HG03432 (cell line): Measurements from ENCODE around the gene FAM20C.

Experiments
- ATAC-seq: cut with Tn5 transposase; IDR thresholded peaks from one replicate; pipeline ENCODE4 v1.9.1; 2021; ENCODE audit warnings: mild to moderate bottlenecking, moderate library complexity; ENCODE audit not compliant: unreplicated experiment

The FAM20C gene

DNA sequence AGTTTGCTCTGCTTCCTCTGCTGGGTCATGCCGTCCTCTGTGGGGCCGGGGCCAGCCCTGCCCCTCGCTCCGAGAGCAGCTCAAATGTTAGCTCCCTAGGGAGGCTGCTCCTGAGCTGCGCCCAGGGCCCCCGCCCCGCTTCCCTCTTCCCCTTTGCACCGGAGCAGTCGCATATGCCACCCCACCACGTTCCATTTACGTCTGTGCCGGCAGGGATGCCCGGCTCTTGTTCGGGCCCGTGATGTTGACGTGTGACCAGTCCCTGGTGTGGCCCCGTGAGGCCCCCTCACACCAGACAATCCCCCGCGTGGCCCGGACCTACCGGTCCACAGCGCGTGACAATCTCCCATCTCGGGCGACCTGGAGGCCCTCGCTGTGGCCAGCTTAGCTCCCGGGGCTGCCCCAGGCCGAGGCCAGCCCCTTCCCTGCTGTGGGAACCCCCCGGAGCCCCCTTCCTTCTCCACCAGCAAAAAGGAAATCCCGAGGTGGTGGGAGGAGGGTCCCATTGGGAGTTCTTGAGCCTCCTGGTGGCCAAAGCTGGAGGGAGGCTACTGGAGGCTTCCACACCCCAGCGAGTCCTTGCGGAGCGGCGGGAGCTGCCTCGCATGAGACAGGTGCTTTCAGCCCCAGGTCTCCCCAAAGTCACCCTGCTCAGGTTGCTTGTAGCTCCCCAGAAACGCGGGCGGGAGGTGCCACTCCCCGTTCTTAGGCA is 15.2 kb downstream of the FAM20C start:
- no peak for ATAC-seq

DNA sequence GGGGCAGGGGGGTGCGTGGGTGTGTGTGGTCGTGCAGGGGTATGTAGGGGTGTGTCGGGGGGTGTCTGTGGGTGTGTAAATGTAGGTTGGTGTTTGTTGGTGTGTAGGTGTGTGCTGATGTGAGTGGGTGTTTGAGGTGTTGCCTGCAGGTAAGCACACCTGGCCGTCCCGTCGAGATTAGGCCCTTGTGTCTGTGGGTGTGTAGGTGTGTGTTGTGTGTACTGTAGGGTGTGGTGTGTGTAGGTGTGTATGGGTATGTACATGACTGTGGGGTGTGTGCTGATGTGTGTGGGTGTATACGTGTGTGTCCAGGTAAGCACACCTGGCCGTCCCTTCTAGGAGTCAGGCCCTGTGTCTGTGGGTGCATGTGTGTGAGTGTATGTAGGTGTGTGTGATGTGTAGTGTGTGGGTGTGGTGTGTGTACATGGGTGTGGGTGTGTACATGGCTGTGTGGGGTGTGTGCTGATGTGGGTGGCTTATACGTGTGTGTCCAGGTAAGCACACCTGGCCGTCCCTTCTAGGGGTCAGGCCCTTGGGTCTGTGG is 15.8 kb downstream of the FAM20C start:
- no peak for ATAC-seq

DNA sequence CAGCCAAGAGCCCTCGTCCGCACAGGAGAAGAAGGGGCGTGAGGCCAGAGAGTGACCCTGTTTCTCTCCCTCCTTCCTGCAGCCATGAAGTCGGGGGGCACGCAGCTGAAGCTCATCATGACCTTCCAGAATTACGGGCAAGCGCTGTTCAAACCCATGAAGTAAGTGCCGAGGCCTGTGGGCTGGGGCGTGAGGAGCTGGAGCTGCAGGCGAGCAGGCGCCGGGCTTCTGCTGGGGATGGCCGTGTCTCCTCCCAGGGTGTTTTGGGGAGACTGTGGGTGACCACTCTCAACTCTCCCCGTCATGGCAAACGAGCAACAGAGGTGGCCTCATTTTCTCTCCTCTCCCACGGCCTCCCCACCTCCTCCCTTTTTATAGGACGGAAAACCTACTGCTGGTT is 16.4 kb downstream of the FAM20C start:
- ATAC-seq: no peak

DNA sequence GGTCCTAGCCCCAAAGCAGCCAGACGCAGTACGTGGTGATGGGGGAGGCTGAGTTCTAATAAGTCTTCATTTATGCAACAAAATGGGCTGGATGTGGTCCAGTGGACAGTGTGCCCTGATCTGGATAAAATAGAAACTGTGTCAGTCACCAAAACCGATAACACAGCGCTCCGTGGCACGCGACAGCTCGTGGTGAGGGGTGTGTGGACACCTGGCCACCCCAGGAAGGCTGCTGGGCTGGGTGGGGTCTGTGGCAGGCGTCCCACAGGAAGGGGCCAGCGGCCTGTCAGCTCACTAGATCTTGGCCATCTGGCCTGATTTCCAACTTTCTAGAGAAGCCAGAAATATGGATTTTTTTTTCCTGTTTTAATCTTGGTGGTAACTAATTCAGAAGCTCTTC is 17.0 kb downstream of the FAM20C start:
- no peak for ATAC-seq

DNA sequence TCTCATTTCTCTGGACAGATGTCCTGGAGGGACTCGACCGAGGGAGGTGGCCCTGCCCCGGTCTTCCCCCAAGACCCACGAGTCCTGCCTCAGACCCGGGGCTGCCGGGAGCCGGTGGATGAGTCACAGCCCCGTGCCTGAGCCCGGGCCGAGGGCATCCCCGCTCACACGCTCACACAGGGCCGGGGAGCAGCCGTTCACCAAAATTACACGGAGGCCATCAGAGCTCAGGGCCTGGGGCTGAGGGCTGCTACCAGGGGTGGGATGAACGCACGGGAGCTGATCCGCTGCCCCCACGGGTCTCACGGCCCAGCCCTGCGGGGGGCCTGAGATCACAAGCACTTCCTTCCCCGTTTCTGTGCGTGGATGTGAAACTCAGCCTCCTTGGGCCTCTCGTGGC is 17.5 kb downstream of the FAM20C start:
- no peak for ATAC-seq

DNA sequence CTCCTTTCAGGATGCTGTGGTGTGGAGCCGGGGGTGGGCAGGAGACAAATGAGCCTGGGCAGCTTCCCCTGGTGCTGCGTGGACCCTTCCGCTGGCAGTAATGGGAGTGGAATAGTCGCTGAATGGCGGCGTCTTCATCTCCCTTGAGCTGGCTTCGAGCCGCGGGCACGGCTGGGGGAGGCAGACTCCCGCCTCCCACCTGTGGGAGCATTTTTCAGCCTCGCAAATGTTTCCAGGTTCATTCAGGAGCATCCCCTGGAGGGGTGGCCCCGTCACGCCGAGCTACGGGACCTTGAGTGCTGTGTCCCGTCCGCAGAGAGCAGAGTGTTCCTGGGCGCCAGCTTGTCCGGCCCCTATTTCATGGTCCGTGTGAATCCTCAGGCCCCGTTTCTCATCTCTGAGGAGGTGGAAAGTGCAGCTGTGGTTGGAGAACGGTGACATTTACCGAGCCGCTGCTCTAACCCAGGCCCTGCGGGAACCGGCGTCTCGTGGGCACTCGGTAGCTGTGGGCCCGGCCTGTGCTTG is 18.1 kb downstream of the FAM20C start:
- ATAC-seq: no peak

DNA sequence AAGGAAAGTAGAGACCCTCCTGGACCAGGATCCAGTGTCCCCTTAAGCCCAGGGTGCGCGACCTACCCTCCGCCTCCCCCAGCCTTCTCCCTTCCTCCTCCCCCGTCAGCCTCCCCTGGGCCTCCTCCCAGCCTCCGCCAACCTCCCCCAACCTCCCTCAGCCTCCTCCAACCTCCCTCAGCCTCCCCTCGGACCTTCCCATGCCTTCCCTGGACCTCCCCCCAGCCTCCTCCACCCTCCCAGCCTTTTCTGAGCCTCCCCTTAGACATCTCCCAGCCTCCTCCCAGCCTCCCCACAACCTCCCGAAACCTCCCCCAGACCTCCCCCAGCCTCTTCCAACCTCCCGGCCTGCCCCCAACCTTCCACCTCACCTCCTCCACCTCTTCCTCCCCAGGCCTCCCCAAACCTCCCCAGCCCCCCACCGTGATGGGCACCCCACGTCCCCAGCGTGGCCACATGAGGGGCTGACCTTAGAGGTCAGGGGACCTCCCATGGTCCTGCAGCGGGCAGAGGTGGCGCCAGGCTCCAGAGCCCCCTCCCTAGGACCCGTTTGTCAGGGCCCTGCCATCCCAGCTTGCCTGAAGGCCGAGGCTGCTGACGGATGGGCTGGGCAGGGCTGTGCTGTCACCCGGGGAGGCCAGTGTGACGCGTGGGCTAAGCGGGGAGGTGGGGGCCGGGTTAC is 18.8 kb downstream of the FAM20C start:
- ATAC-seq: no peak

DNA sequence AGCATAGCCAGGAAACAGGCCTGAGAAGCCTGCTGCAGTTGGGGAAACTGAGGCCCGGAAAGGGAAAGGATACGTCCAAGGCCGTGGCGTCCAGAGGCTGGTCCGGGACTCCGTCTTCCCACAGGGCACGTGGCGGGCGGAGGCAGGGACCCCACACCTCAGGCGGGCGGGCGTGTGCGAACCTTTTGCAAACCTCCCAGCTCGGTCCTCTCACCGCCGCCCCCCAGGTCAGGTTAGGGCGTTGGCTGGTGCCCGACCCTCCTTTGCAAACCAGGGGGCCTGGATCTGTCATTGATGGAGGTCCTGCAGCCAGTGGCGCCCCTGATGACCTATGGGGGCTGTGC is 19.3 kb downstream of the FAM20C start:
- ATAC-seq: no peak

DNA sequence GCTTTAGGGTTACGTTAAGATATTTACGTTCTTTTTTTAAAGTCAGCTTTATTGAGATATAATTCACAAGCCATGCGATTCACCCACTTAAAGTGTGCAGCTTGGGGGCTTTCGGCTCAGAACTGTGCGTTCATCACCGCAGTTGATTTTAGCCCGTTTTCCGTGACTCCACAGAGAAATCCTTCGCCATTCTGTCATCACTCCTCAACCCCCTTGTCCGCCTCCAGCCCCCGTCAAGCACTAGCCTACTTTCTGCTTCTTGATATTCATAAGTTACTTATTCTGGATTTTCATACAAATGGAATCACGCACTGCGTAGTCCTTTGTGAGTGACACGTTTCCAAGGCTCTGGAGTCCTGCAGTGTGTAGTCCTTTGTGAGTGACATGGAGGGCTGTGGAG is 20.4 kb downstream of the FAM20C start:
- no peak for ATAC-seq

DNA sequence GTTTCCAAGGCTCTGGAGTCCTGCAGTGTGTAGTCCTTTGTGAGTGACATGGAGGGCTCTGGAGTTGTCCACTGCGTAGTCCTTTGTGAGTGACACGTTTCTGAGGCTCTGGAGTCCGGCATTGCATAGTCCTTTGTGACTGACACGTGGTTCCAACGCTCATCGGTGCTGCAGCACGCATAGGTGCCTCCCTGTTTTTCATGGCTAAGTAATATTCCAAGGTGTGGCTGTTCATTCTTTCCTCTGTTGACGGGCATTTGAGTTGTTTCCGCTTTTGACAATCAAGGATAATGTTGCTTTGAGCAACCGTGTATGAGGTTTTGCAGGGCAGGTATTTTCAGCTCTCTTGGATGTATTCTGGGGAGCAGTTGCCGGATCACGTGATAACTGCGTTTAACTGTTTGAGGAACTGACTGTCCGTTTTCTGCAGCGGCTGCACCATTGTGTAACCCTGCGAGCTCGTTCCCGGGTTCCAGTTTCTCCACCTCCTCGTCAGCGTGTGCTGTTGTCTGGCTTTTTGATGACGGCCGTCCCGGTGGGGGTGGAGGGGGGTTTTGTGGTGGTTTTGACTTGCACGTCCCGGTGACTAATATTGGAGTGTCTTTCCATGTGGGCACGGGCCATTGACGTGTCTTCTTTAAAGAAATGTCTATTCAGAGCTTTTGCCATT is 21.1 kb downstream of the FAM20C start:
- ATAC-seq: no peak

DNA sequence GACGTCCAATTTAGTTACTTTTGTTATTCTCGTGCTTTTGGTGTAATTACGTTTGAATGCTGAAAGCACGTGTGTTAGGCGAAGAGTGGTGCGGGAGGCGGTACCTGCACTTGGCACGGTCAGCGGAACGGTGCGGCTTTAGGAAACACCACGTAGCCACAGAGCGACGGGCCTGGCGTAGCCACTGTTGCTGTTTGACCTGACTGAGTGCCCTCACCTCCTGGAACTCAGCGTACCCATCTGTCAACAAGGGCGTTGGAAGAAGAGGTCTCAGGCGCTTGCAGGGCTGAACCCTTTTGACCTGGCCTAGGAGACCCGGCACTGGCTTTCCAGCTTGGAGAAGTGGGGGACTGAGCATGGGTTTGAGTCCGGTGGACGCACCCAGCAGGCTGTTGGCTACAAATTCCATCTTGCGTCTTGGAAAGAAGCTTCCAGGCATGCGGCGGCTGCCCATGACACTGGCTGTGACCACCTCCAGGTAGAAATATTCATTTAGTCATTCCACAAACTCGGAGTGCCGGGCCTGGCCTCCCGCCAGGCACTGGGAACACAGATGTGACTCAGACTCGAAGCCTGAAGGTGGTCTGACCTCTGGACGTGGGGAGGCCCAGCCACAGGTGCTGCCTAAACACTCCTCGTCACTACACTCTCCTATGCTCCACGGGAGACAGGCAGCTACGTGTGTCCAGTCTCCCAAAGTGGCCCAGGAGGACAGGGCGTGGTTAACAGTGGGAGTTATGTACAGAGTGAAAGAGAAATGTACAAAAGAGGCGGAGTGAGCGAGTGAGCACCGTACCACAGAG is 22.2 kb downstream of the FAM20C start:
- ATAC-seq: no peak

DNA sequence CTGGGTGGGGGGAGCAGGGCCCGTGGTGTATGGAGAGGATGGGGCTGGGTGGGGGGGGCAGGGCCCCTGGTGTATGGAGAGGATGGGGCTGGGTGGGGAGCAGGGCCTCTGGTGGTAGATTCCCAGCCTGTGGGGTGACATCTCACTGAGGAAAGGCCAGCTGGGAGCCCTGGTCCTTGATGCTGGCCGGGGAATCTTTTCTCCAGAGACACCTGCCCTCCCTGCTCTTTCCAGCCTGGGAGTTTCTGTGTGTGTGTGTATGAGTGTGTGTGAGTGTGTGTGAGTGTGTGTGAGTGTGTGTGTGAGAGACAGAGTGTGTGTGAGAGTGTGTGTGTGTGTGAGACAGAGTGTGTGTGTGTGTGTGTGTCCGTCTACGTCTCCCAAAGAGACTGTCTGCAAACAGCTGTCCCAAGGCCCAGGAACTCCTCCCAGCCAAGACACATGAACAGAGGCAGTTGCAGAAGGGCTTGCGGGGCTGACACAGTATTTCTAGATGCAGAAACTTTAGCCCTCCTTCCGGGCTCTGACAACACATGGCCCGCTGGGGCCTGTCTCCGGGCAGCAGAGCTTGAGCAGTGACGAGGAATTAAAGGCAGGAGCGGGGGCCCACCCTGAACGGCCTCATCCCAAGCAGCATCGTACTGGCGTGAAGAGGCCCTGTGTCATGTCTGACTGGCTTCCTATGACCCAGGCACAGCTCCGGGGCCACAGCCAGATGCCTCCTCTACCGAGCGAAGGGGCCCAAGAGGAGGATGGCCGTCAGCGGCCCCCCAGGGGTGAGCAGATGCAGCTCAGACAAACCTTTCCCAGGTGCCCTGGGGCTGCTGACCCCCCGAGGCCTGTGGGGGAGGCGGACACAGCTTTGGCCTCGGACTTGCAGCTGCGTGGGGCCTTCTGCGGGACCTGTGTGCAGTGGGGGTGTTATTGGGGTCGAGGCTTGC is 24.3 kb downstream of the FAM20C start:
- ATAC-seq: no peak

DNA sequence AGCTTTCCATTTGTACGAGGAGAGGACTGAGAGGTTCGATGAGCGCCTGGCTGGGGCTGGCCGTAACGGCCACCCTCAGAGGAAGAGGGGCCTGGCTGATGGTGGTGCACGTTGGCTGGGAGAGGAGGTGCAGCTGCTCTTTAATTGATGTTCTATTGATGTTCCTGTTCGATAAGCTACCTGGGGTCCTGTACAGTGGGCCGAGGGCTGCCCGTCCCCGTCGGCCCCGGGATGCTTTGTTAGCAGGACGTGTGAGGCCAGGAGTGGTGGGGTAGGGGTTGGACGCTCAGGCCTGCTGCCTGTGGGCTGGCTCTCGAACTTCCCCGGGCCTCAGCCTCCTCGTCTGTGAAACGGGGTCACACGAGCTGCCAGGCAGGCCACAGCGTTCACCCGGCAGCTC is 25.4 kb downstream of the FAM20C start:
- ATAC-seq: no peak

DNA sequence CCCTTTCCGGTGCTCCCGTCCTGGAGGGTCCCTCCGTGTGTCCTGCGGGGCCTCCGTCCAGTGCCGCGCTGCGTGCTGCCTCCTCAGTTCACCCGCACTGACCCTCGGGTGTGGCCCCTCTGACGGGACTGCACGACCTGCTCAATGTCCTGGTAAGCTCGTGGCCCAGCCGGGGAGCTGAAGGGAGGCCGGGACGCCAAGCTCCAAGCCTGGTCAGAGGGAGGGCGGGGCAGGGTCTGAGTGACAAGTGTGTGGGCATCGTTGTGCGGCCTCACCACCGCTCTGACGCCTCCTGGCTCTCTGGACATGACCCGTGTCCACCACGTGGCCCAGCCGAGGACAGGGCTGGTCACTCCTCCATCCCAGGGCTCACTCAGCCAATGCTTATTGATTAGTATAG is 25.9 kb downstream of the FAM20C start:
- ATAC-seq: no peak

DNA sequence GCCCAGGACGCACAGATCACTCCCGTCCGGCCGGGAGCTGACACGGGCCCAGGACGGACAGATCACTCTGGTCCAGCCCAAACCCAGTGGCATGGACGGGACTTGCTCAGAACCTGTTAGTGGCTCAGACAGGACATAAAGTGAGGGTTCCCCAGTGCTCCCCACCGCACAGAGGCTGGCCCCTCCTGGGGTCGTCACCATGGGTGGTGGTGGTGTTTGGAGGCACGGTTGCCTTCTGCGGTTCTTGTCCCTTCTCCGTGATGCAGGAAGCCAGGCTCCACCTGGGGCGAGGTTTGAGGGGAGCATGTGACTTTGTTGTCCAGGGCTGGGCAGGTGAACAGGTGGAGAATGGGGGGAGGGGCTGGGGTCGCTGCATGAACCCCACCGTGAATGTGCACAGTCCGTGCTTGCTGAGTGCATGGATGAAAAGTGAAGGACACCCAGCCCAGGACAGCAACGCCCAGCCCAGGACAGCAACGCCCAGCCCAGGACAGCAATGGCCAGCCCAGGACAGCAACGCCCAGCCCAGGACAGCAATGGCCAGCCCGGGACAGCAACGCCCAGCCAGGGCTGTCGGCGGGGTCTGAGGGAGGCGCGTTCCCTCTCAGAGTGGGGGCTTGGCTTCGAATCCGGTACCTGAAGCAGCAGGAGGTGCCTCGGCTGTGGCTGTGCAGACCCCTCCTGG is 26.7 kb downstream of the FAM20C start:
- no peak for ATAC-seq

DNA sequence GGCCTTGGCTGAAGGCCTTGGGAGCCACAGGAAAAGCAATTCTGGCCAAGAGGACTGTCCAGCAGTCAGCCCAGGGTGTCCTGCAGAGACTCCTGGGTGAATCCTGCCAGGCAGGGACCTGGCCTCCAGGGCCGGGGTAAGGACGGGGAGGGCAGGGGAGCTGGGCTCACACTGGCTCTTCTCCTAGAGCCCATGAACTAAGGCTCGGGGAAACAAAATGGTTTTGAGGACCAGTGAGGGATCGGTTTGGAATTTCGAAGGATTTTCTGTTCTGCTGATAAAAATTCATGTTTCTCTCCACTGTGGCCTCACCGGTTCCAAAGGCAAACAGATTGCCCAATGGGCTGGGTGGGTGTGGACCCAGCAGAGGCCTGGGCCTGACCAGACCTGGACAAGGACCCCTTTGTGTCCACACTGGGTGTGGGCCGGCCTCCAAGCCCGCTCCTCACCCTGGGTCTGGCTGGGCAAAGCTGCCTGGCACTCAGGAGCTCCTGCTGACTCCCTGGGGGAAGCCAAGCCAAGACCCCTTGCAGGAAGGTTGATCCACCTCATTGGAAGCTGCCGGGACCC is 27.3 kb downstream of the FAM20C start:
- no peak for ATAC-seq

DNA sequence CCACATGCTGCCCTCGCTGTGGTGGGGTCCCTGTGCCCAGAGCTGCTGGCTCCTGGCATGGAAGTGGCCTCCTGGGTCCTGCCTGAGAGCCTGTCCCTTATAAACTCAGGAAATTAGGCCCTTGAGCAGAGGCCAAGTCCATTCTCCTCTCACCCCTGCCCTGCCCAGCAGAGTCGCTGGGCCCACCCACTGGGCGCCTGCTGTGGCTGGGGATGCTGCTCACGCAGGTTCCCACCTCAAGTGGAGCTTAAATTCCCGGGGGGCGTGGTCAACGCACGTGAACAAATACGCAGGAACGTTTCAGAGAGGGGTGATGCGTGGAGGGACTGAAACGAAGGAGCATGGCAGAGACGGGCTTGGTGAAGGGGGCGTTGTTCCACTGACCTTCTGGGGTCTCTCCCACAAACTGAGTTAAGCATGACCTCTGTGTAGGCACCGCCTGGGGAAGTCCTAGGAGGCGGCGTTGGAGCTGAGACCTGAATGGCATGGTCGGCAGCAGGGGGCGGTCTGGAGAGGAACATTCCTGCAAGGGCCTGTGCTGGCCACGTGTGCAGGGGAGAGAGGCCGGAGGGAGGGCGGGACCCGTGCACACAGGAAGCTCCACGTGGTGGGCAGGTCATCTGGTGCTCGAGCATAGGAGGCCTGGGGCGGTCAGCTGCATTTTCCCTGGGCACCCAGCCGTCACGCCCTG is 27.9 kb downstream of the FAM20C start:
- ATAC-seq: no peak

DNA sequence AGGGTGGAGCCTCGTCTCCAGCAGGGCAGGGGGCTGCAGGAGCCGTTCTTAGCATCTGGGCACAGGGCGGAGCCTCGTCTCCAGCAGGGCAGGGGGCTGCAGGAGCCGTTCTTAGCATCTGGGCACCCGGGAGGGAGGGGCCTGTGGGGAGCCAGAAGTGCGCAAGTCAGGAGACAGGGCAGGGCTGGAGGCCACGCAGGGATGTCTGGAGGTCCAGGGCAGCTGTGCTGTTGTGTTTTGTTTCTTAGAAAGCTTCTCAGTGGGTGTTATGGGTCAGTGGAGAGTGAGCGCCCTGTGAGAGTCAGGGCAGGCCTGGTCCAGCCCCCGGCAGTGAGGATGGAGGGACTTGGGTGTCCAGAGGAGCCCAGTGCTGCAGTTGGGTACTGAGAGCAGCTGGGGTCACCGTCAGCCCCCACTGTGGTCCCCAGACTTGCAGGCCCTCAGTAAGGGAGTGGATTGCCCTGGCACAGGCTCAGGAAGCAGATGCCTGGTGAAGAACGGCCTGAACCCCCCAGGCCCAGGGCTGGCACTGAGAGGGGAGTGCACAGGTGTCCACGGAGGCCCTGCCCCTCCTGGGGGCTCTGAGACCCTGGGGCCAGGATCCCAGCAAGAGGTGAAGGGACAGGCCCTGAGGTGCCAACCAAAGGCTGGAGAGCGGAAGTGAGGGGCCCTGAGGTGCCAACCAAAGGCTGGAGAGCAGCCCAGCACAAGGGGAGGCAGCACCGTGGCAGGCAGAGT is 29.8 kb downstream of the FAM20C start:
- ATAC-seq: no peak
